IPS-18c (cell line): Measurements from ENCODE around the gene HBA1.
"Not testable (repeated sequence)": the region's sequence is repeated elsewhere in the genome, so short reads cannot be mapped to it uniquely, and the experiment has no call there.

Source experiments
- H3K4me3 ChIP-seq: 2 replicates; pipeline ENCODE4 v1.7.0; 2013; ENCODE audit warnings: low read depth, mild to moderate bottlenecking, low read length, moderate library complexity; ENCODE audit not compliant: insufficient read depth
- H3K9me3 ChIP-seq: one replicate; pipeline ENCODE4 v1.6.1; 2013; ENCODE audit warnings: mild to moderate bottlenecking, low read length, moderate library complexity; ENCODE audit not compliant: control insufficient read depth, insufficient read depth

The HBA1 gene

GRCh38 chr16:176477-177382 is at the start of gene HBA1:
TSS of gene HBA1 (plus strand) at chr16:176680. CDS start at chr16:176717, 37 bp downstream.
- H3K9me3 ChIP-seq, H3K4me3 ChIP-seq: not testable (repeated sequence)

GRCh38 chr16:129075-129474 is 47.4 kb upstream of the HBA1 start:
- Histone ChIP-seq H3K4me3 (no peak overlapping the region), H3K9me3 (peaks cover 3% of the 10 kb centered on the region)

DNA sequence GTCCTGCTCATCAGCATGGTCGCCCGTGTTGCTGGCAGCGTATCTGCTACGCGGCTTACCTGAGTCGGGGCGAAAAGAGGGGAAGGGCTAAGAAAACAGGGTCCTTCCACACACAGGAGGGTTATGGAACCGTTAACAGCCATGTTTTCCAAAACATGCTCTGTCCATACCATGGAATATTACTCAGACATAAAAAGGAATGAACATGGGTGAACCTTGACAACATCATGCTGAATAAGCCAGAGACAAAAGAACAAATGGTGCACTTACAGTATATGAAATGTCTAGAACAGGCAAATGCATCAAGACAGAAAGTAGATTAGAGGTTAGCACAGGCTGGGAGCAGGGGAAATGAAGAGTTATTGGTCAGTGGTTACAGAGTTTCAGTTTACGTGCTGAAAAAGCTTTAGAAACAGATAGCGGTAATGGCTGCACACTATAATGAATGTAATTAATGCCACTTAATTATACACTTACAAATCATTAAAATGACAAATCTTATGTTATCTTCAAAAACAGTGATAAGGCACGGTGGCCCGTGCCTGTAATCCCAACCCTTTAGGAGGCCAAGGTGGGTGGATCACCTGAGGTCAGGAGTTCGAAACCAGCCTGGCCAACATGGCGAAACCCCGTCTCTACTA is 45.8 kb upstream of the HBA1 start:
- H3K4me3 ChIP-seq: no peak overlapping the region
- H3K9me3 ChIP-seq: peaks cover 3% of the 10 kb centered on the region

DNA sequence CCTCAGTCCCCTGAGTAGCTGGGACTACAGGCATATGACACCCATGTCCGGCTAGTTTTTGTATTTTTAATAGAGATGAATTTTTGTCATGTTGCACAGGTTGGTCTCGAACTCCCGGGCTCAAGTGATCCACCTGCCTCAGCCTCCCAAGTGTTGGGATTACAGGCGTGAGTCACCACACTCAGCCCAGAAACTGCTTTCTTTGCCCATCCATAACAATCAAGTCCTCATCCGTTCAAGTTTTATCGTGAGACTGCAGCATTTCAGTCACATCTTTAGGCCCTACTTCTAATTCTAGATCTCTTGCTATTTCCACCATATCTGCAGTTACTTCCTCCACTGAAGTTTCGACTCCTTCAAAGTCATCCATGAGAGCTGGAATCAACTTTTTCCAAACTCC is 44.4 kb upstream of the HBA1 start:
- Histone ChIP-seq H3K4me3 (no peak overlapping the region), H3K9me3 (peaks cover 3% of the 10 kb centered on the region)

DNA sequence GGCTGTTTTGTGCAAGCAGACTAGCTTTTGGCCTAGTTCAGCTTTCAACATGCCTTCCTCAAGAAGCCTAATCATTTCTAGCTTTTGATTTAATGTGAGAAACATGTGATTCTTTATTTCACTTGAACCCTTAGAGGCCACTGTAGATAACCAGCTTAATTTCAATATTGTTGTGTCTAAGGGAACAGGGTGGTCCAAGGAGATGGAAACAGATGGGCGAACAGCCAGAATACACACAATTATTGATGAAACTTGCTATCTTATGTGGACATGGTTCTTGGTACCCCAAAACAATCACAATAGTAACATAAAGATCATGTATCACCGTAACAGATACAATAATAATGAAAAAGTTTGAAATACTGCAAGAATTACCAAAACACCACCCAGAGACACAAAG is 42.8 kb upstream of the HBA1 start:
- no peaks in the 10 kb centered on the region for H3K9me3 ChIP-seq
- no peak overlapping the region for H3K4me3 ChIP-seq

DNA sequence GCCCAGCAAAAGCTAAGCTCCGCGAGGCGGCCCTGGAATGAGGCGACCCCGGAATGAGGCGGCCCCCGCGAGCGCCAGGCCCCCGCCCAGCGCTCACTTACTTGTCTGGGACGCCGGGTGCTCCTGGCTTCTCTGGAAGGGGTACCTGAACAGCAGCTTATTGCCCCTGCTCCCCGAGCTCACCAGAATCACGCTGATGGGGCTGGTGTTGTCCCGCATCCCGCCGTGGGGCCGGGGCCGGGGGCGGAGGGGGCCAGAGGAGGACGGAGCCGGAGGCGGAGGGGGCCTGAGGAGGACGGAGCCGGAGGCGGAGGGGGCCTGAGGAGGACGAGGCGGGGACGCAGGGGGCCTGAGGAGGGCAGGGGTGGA is 38.4 kb upstream of the HBA1 start:
- Histone ChIP-seq H3K9me3 (no peaks in the 10 kb centered on the region), H3K4me3 (peak overlapping the region; percentile 68)

DNA sequence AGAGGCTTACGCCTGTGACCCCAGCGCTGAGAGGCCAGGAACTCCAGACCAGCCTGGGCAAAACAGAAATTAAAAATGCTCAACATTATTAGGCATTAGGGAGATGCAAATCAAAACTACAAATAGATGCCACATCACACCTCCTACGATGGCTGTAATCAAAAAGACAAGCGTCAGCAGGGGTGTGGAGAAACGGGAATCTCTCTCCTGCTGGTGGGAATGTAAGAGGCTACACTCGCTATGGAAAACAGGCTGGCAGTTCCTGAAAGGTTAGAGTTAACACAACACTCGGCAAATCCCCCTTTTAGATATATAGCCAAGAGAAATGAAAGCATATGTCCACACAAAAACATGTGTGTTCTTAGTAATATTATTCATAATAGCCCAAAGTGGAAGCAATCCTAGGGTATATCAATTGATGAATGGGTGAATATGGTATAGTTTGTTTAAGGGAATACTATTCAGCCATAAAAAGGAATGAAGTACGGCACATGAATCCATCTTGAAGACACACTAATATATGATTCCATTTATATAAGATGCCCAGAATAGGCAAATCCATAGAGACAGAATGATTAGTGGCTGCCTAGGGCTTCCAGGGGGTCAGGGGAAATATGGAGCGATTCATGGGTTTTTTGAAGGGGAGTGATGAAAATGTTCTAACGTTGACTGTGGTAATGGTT is 36.2 kb upstream of the HBA1 start:
- no peak overlapping the region for H3K4me3 ChIP-seq

GRCh38 chr16:142405-142967 is 34.0 kb upstream of the HBA1 start:
- H3K9me3 ChIP-seq: no peaks in the 10 kb centered on the region
- H3K4me3 ChIP-seq: no peak overlapping the region

More for the DNA sequence above, 36.2 kb upstream of the HBA1 start:
- no peaks in the 10 kb centered on the region for H3K9me3 ChIP-seq

GRCh38 chr16:143047-143446 is 33.4 kb upstream of the HBA1 start:
- H3K4me3 ChIP-seq: no peak overlapping the region
- no peaks in the 10 kb centered on the region for H3K9me3 ChIP-seq

GRCh38 chr16:143456-143855 is 33.0 kb upstream of the HBA1 start:
- Histone ChIP-seq H3K4me3 (no peak overlapping the region), H3K9me3 (no peaks in the 10 kb centered on the region)

GRCh38 chr16:144797-145252 is 31.7 kb upstream of the HBA1 start:
- Histone ChIP-seq H3K9me3 (no peaks in the 10 kb centered on the region), H3K4me3 (no peak overlapping the region)

DNA sequence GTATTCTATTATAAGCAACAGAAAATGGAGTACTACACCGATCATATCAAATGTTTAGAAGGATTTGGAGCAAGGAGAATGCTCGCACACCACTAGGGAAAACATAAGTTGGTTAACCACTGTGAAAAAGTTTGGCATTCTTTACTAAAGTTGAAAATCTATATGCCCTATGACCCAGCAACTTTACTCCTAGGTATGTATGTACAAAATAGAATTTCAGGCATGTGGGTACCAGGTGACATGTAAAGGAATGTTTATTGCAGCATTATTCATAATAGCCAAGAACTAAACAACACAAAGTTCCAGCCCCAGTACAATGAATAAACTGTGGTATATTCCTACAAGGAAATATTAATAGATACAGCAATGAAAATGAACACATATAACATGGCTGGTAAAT is 29.8 kb upstream of the HBA1 start:
- Histone ChIP-seq H3K4me3 (no peak overlapping the region), H3K9me3 (no peaks in the 10 kb centered on the region)

GRCh38 chr16:149024-149660 is 27.3 kb upstream of the HBA1 start:
- no peaks in the 10 kb centered on the region for H3K9me3 ChIP-seq
- no peak overlapping the region for H3K4me3 ChIP-seq

DNA sequence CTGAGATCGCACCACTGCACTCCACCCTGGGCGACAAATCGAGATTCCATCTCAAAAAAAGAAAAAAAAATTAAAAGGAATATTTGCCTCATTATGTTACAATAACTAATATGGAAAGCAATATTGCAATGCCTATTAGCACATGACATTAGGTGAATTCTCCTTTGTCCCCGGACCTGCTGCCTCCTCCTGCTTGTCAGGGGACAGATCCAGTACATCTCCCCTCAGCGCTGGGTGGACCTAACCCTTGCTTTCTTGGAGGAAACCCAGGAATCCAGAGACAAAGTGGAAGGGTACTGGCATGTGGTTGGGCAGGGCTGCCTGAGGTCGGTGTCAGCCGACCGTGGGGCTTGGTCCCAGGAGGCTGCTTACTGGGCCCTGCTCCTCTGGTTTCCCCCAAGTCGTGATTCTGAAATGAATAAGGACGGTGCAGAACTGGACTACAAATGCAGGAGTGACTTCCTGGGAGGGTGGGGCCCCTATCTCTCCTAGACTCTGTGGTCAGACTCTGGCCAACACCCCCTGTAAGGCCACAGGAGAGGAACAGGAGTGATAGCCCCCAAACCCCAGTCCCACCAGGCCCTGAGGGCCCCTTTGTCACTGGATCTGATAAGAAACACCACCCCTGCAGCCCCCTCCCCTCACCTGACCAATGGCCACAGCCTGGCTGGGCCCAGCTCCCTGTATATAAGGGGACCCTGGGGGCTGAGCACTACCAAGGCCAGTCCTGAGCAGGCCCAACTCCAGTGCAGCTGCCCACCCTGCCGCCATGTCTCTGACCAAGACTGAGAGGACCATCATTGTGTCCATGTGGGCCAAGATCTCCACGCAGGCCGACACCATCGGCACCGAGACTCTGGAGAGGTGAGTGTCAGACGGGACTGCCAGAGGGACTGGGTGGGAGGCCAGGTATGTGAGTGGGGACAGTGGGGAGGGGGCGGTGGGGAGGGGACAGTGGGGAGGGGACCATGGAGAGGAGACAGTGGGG is 24.0 kb upstream of the HBA1 start, which contains the start of gene HBZ:
Gene HBZ, plus strand, starts transcription at position 504 of the 988 bp plus-strand sequence. Its CDS starts 266 bp downstream, at position 770.
- no peak within 1 kb of the TSS for H3K4me3 ChIP-seq
- H3K9me3 ChIP-seq: no peaks in the 10 kb centered on the region

DNA sequence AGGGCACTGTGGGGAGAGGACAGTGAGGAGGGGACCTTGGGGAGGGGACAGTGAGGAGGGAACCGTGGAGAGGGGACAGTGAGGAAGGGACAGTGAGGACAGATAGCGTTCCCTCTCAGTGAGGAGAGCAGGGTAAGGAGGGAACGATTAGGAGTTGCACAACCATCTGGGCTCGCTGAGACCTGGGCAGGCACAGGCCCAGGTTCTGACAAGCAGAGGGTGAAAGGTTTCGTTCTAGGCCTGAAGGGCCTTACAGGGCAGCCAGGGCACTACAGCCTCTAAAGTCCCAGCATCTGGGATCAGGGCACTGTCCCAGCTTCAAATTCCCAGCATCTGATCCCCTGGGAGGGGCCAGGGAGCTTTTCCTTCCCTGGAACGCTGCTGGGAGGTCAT is 23.4 kb upstream of the HBA1 start:
- not testable (repeated sequence) for H3K4me3 ChIP-seq

GRCh38 chr16:153550-154216 is 22.8 kb upstream of the HBA1 start:
- H3K9me3 ChIP-seq, H3K4me3 ChIP-seq: not testable (repeated sequence)

More for the DNA sequence above, 23.4 kb upstream of the HBA1 start:
- not testable (repeated sequence) for H3K9me3 ChIP-seq
